Measurements from ENCODE around the gene CGNL1. TPM values are rescaled to one million over a fixed set of nuclear protein-coding genes. Genes with fewer than 3 reads are reported as not detected.
A peak's percentile ranks its signal among the peaks of the same experiment; 100 is the strongest.

Gene CGNL1
- total RNA-seq, 6 donors from 2014 or later: 40.1 to 81.8 (median 63.0) TPM

GRCh38 chr15:57544848-57545480 lies 168.7 kb downstream of the CGNL1 start:
- ATAC-seq (ENCODE audit: low FRiP score in 2 of 2) (no peak), DNase-seq (no peak)
- H3K4me3 ChIP-seq: no peak overlapping the region
- WGBS, 2 donors: 87 to 96% methylated on average over 8 to 11 of the region's 11 CpGs
- H3K9me3 ChIP-seq: no peaks in the 10 kb centered on the region
- TF ChIP-seq EP300 (IDR thresholded peaks at IDR 0.05) (no peak), POLR2A (IDR thresholded peaks at IDR 0.05) (no peak), POLR2AphosphoS5 (IDR thresholded peaks at IDR 0.05) (no peak)
- TF ChIP-seq, protein P1, sequence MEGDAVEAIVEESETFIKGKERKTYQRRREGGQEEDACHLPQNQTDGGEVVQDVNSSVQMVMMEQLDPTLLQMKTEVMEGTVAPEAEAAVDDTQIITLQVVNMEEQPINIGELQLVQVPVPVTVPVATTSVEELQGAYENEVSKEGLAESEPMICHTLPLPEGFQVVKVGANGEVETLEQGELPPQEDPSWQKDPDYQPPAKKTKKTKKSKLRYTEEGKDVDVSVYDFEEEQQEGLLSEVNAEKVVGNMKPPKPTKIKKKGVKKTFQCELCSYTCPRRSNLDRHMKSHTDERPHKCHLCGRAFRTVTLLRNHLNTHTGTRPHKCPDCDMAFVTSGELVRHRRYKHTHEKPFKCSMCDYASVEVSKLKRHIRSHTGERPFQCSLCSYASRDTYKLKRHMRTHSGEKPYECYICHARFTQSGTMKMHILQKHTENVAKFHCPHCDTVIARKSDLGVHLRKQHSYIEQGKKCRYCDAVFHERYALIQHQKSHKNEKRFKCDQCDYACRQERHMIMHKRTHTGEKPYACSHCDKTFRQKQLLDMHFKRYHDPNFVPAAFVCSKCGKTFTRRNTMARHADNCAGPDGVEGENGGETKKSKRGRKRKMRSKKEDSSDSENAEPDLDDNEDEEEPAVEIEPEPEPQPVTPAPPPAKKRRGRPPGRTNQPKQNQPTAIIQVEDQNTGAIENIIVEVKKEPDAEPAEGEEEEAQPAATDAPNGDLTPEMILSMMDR (IDR thresholded peaks at IDR 0.05): no peak
- H3K36me3 ChIP-seq: peaks cover 0 to 25% (median 16%) of the 10 kb centered on the region in 4 donors
- H3K27me3 ChIP-seq: no peaks in the 10 kb centered on the region
- peaks cover 0 to 11% (median 5%) of the 10 kb centered on the region in 4 donors for H3K4me1 ChIP-seq
- H3K27ac ChIP-seq: no peak overlapping the region

GRCh38 chr15:57545995-57546394 lies 169.7 kb downstream of the CGNL1 start:
- H3K4me3 ChIP-seq: no peak overlapping the region
- H3K4me1 ChIP-seq: peaks cover 6 to 19% (median 14%) of the 10 kb centered on the region in 4 donors
- no peak for TF ChIP-seq POLR2A (IDR thresholded peaks at IDR 0.05)
- TF ChIP-seq POLR2AphosphoS5 (IDR thresholded peaks at IDR 0.05): no peak
- TF ChIP-seq, protein P1 (IDR thresholded peaks at IDR 0.05): no peak
- TF ChIP-seq EP300 (IDR thresholded peaks at IDR 0.05): no peak
- H3K27me3 ChIP-seq: no peaks in the 10 kb centered on the region
- ATAC-seq (ENCODE audit: low FRiP score in 2 of 2) (no peak), DNase-seq (no peak)
- no peaks in the 10 kb centered on the region for H3K9me3 ChIP-seq
- H3K27ac ChIP-seq: no peak overlapping the region
- 89 to 93% methylated on average over 8 of the region's 8 CpGs for WGBS, 2 donors
- peaks cover 0 to 25% (median 13%) of the 10 kb centered on the region in 4 donors for H3K36me3 ChIP-seq

DNA sequence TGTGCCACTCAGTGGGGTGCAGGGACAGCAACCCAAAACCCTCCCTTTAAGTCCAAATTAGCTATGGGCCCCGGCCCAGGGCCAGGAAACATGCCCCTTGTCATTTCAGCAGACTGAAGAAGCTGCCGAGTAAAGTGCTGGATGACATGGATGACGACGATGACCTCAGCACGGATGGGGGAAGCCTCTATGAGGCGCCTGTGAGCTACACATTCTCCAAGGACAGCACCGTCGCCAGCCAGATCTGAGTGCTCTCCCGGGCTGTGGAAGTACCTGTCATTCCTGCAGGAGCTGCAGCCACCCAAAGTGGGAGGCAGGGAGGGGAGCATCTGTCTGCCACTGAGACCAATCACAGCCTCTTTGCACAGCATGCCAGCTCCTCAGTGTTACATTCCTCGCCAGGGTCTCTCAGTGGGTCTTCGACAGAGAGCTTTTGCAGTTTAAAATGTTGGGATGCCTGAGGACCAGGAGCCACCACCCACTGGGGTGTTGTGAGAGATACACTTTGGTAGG lies 171.0 kb downstream of the CGNL1 start:
- TF ChIP-seq POLR2AphosphoS5 (IDR thresholded peaks at IDR 0.05) (no peak), EP300 (IDR thresholded peaks at IDR 0.05) (no peak), POLR2A (IDR thresholded peaks at IDR 0.05) (no peak)
- TF ChIP-seq, protein P1 (IDR thresholded peaks at IDR 0.05): no peak
- H3K36me3 ChIP-seq: peaks cover 0 to 25% (median 13%) of the 10 kb centered on the region in 4 donors
- WGBS, 2 donors: 86 to 100% methylated on average over 2 to 11 of the region's 11 CpGs
- H3K27me3 ChIP-seq: no peaks in the 10 kb centered on the region
- DNase-seq (no peak), ATAC-seq (ENCODE audit: low FRiP score in 2 of 2) (no peak)
- H3K27ac ChIP-seq: no peak overlapping the region
- H3K4me1 ChIP-seq: peaks cover 19 to 29% (median 25%) of the 10 kb centered on the region in 4 donors
- no peaks in the 10 kb centered on the region for H3K9me3 ChIP-seq
- no peak overlapping the region for H3K4me3 ChIP-seq

DNA sequence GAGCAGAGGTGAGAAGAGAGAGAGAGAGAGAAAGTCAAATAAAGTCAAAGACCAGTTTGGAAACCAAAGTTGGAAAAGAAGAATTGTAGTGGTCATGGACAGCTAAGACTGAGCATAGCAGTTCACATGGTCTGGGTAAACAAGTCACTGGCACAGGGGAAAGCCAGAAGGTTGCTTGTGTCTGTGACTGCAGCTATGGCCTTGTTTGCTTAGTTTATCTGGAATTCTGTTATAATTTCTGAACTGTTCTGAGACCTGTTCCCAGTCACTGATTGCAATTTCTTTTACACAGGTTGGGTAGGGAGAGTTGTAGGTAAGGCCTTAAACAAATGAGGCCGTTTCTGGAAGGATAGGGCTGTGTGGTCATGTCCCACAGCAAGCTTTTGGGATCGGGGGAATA lies 172.0 kb downstream of the CGNL1 start:
- Histone ChIP-seq H3K9me3 (no peaks in the 10 kb centered on the region), H3K36me3 (peaks cover 0 to 25% (median 13%) of the 10 kb centered on the region in 4 donors), H3K4me3 (no peak overlapping the region), H3K4me1 (peaks cover 27 to 37% (median 31%) of the 10 kb centered on the region in 4 donors), H3K27ac (peak overlapping the region in 3 of 4 donors; percentile 29 to 84 (median 31)), H3K27me3 (no peaks in the 10 kb centered on the region)
- ATAC-seq (ENCODE audit: low FRiP score in 2 of 2) (no peak), DNase-seq (no peak)
- WGBS, 2 donors: 54 to 64% methylated on average over 2 of the region's 2 CpGs
- TF ChIP-seq POLR2AphosphoS5 (IDR thresholded peaks at IDR 0.05): no peak
- TF ChIP-seq EP300 (IDR thresholded peaks at IDR 0.05): no peak
- TF ChIP-seq, protein P1 (IDR thresholded peaks at IDR 0.05): no peak

All from upper lobe of left lung (tissue), 6 donors.